GM12801 (cell line): Measurements from ENCODE around the gene OR5T1.

Source experiments
- CTCF ChIP-seq: IDR thresholded peaks from one replicate; pipeline ENCODE4 v1.5.1; 2011; ENCODE audit warnings: control low read depth; ENCODE audit not compliant: insufficient read length; ENCODE audit errors: extremely low read depth

Gene OR5T1

GRCh38 chr11:56314844-56315243, 40.9 kb downstream of the OR5T1 start, which contains the start of gene OR8K3:
TSS of gene OR8K3 (plus strand) at chr11:56315144. CDS start at chr11:56318307, 3,163 bp downstream.
- no peak for TF ChIP-seq CTCF
